DND-41 (cell line): Measurements from ENCODE around the gene CARD10.

Experiments
- EZH2 ChIP-seq: IDR thresholded peaks from 3 replicates; pipeline ENCODE4 v1.6.1; 2012; ENCODE audit warnings: borderline replicate concordance, low read depth, mild to moderate bottlenecking, moderate library complexity, low read length, inconsistent platforms; ENCODE audit not compliant: severe bottlenecking
- TF ChIP-seq, protein P1 (sequence below): IDR thresholded peaks from 2 replicates; pipeline ENCODE4 v1.5.1; 2012; ENCODE audit warnings: borderline replicate concordance, low read length, moderate library complexity, mild to moderate bottlenecking; ENCODE audit not compliant: poor library complexity, severe bottlenecking; ENCODE audit errors: extremely low read depth

DNA sequence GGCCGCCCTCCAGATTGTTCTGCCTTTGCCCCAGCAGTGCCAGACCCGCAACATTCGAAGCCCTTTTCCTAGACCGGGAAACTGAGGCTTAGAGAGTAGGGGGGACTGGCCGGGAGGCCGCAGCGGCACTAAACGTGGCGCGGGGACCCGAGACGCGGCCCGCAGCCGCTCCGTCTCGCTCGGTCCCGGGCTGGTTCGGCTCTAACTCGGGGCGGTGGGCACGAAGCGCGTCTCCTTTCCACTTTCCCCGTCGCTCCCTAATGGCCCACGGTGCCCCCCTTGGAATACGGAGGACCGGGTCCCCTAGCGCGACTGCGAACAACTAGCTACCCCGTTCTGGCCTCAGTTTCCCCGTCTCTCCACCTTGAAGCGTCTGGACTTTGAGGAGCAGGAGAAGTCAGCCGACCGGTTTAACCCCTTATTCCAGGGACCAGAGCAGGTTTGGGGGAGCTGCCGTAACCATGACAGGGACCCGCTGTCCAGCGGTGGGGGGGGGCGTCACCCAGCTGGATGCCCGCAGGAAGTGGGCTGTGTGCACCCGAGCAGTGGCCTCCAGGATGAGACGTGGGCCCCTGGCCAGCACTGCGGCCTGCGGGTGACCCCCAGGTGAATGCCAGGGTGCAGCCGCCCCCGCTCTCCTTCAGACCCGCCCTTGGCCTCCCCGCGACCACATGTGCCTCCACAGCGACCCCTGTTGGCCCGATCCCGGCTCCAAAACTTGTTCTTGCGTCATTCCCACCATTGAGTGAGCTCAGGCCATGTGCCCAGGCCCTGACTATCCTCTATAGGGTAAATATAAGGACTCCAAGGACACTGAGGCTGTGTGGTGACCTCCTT is 42.2 kb upstream of the CARD10 start:
- TF ChIP-seq, protein P1, sequence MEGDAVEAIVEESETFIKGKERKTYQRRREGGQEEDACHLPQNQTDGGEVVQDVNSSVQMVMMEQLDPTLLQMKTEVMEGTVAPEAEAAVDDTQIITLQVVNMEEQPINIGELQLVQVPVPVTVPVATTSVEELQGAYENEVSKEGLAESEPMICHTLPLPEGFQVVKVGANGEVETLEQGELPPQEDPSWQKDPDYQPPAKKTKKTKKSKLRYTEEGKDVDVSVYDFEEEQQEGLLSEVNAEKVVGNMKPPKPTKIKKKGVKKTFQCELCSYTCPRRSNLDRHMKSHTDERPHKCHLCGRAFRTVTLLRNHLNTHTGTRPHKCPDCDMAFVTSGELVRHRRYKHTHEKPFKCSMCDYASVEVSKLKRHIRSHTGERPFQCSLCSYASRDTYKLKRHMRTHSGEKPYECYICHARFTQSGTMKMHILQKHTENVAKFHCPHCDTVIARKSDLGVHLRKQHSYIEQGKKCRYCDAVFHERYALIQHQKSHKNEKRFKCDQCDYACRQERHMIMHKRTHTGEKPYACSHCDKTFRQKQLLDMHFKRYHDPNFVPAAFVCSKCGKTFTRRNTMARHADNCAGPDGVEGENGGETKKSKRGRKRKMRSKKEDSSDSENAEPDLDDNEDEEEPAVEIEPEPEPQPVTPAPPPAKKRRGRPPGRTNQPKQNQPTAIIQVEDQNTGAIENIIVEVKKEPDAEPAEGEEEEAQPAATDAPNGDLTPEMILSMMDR = peak; percentile 62
- no peak for TF ChIP-seq EZH2
